ENCODE data around the gene PTPN21.

Gene PTPN21

DNA sequence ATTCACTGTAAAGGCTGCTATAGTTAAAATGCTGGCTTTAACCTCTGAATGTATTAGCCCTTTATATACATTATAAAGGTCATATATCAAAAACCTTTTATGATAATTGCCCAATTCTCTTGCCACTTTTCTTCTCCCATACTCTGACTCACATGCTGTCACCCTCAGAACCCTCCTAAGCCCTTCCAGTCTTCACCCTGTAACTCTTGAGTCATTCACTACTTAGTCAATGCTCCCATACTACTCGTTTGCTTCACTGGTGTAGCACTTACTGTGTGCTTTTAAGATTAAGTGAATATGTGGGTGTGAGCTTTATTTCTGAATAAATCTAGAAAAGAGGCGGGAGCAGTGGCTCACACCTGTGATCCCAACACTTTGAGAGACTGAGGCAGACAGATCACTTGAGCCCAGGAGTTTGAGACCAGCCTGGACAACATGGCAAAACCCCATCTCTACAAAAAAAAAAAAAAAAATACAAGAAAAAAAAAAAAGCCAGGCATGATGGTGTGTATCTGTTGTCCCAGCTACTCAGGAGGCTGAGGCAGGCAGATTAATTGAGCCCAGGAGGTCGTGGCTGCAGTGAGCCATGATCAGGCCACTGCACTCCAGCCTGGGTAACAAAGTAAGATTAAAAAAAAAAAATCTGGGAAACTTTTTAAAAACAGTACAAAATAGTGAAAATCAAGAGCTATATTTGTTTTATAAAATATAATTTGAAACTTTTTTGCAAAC is 131.7 kb downstream of the PTPN21 start:
- DNase-seq (ENCODE audit: low read depth): no peak
- TF ChIP-seq, protein P1, sequence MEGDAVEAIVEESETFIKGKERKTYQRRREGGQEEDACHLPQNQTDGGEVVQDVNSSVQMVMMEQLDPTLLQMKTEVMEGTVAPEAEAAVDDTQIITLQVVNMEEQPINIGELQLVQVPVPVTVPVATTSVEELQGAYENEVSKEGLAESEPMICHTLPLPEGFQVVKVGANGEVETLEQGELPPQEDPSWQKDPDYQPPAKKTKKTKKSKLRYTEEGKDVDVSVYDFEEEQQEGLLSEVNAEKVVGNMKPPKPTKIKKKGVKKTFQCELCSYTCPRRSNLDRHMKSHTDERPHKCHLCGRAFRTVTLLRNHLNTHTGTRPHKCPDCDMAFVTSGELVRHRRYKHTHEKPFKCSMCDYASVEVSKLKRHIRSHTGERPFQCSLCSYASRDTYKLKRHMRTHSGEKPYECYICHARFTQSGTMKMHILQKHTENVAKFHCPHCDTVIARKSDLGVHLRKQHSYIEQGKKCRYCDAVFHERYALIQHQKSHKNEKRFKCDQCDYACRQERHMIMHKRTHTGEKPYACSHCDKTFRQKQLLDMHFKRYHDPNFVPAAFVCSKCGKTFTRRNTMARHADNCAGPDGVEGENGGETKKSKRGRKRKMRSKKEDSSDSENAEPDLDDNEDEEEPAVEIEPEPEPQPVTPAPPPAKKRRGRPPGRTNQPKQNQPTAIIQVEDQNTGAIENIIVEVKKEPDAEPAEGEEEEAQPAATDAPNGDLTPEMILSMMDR (IDR thresholded peaks at IDR 0.05; ENCODE audit: low read depth, low read length, missing control alignments): no peak
- H3K4me3 ChIP-seq (ENCODE audit: low read depth, low read length): no peak overlapping the region

DNA sequence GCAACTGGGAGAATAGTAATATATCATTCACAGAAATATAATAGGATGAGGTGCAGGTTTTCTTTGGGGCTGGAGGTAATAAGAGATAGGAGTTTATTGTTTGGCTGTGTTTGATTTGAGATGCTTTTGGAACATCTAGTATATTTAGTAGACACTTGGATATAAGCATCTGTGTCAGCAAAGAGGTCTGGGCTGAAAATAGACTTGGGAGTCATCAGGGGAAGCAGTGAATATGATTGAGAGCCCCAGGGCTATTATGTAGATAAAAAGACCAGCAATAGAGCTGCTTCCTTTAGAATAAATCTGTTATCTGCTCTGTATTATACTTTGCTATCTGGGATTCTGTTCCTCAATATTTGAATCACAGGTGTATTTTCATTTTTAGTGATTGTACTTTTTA is 132.8 kb downstream of the PTPN21 start:
- TF ChIP-seq, protein P1 (IDR thresholded peaks at IDR 0.05; ENCODE audit: low read depth, low read length, missing control alignments): no peak
- DNase-seq (ENCODE audit: low read depth): no peak

DNA sequence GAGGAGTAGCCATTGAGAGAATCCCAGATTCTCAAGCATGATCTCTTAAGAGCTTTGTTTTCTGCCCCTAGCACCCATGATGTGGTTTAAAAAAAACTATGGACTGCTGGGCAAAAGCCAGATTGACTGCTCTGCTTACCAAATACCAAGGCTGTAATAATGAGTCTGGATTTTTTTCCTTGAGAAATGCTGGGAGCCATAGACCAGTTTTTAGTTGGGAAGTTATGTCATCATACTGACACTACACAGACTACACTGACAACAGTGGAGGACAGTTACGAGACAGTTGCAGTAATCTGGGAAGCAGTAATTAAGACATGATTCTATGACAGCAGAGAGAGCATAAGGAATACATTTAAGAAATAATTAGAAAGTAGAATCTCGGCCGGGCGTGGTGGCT is 133.5 kb downstream of the PTPN21 start:
- no peak overlapping the region for H3K4me3 ChIP-seq (ENCODE audit: low read depth, low read length)
- no peak for DNase-seq (ENCODE audit: low read depth)
- TF ChIP-seq, protein P1 (IDR thresholded peaks at IDR 0.05; ENCODE audit: low read depth, low read length, missing control alignments): no peak

More for the DNA sequence above, 132.8 kb downstream of the PTPN21 start:
- H3K4me3 ChIP-seq (ENCODE audit: low read depth, low read length): no peak overlapping the region

DNA sequence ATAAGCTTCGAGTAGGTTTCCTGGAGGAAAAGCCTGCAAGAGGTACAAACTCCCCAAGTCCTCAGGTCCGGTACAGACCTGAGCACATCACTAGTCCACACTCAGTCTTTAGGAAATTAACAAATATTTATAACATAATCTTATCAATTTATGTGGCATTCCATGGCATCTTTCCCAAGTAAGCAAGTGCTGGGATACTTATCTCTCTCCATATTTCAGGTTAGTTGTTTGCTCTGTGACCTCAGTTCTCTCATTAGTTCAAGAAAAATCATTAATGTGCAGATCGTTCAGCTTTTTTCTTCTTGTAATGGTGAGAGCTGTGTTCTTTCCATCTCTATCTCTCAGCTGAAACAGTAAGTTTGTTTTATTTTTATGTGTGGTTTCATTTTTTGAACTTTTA is 134.6 kb downstream of the PTPN21 start:
- no peak for DNase-seq (ENCODE audit: low read depth)
- no peak overlapping the region for H3K4me3 ChIP-seq (ENCODE audit: low read depth, low read length)
- TF ChIP-seq, protein P1 (IDR thresholded peaks at IDR 0.05; ENCODE audit: low read depth, low read length, missing control alignments): no peak

DNA sequence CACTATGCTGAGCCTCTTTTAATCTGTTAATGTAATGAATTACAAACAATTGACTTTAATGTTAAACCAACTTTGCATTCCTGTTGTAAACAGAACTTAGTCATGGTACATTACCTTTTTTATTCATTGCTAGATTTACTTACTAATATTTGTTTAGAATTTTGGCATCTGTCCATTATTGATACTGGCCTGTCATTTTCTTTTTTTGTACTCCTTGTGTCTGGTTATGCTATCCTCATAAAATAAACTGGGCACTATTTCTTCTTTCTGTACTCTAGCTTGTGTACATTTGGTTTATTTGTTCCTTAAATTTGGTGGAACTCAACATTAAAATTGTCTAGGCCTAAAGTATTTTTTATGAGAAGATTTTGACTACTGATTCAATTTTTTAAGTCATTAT is 137.2 kb downstream of the PTPN21 start:
- TF ChIP-seq, protein P1 (IDR thresholded peaks at IDR 0.05; ENCODE audit: low read depth, low read length, missing control alignments): no peak
- no peak overlapping the region for H3K4me3 ChIP-seq (ENCODE audit: low read depth, low read length)
- DNase-seq (ENCODE audit: low read depth): no peak

All from GM12864 (cell line).